IMR-90 (cell line): ENCODE measurements around the gene SNRPA1. TPM values are rescaled to one million over a fixed set of nuclear protein-coding genes. Genes with fewer than 3 reads are reported as not detected.

Experiments used
- ATAC-seq: fragments of 200-7000 bp; cut with Tn5 transposase; 2 replicates; pipeline ENCODE4 v1.9.1; 2020; ENCODE audit warnings: low read depth, mild to moderate bottlenecking, moderate library complexity
- BruUV-seq: library from RNA; stranded (reverse); fragments of 400-500 nt; replicated peaks from 2 replicates; lab custom pipeline; 2021; lab: Mats Ljungman, UMichigan
- CTCF ChIA-PET: fragments of 300-600 bp; formaldehyde crosslinking; extraction: SDS; loops from one replicate; lab custom pipeline; 2021; ENCODE audit warnings: antibody characterized with exemption; lab: Yijun Ruan, JAX
- POLR2A ChIA-PET: fragments of 300-600 bp; sonication (Branson Sonifier 250); formaldehyde crosslinking; loops from one replicate; lab custom pipeline; 2022; ENCODE audit warnings: antibody characterized with exemption; ENCODE audit not compliant: unreplicated experiment; lab: Charles Lee
- DNase-seq: peaks from one replicate; pipeline ENCODE4 v3.0.0; 2013
- H2AFZ ChIP-seq: replicated peaks from 2 replicates; pipeline ENCODE3; 2013; ENCODE audit warnings: low read length, mild to moderate bottlenecking; ENCODE audit not compliant: poor library complexity
- H2AK5ac ChIP-seq: 2 replicates; pipeline ENCODE4 v1.6.1; 2013; ENCODE audit warnings: low read depth, low read length, inconsistent platforms
- H2AK9ac ChIP-seq: replicated peaks from 2 replicates; pipeline ENCODE3; 2013; ENCODE audit warnings: mild to moderate bottlenecking, low read depth, low read length, moderate library complexity; ENCODE audit not compliant: poor library complexity
- H2BK120ac ChIP-seq: 2 replicates; pipeline ENCODE4 v1.6.1; 2013; ENCODE audit warnings: low read depth, low read length, inconsistent platforms
- H2BK15ac ChIP-seq: 3 replicates; pipeline ENCODE4 v1.6.1; 2013; ENCODE audit warnings: low read depth, low read length, inconsistent platforms
- H2BK20ac ChIP-seq: 2 replicates; pipeline ENCODE4 v1.6.1; 2013; ENCODE audit warnings: low read depth, mild to moderate bottlenecking, inconsistent platforms, low read length, moderate library complexity
- H2BK5ac ChIP-seq: 2 replicates; pipeline ENCODE4 v1.6.1; 2013; ENCODE audit warnings: mild to moderate bottlenecking, low read depth, low read length, inconsistent platforms; ENCODE audit not compliant: poor library complexity, severe bottlenecking
- H3K14ac ChIP-seq: replicated peaks from 2 replicates; pipeline ENCODE4 v1.6.1; 2013; ENCODE audit warnings: low read depth, low read length, inconsistent platforms
- H3K18ac ChIP-seq: 2 replicates; pipeline ENCODE4 v1.6.1; 2013; ENCODE audit warnings: low read depth, low read length, control low read depth
- H3K23ac ChIP-seq: 2 replicates; pipeline ENCODE4 v1.6.1; 2013; ENCODE audit warnings: low read depth, low read length, inconsistent platforms
- H3K27ac ChIP-seq: 2 replicates; pipeline ENCODE4 v1.5.1; 2013; ENCODE audit warnings: mild to moderate bottlenecking, control low read depth, low read length; ENCODE audit not compliant: insufficient read depth
- H3K27me3 ChIP-seq: 2 replicates; pipeline ENCODE4 v1.6.1; 2013; ENCODE audit warnings: low read length; ENCODE audit not compliant: control insufficient read depth, insufficient read depth
- H3K36me3 ChIP-seq: 2 replicates; pipeline ENCODE4 v1.6.1; 2013; ENCODE audit warnings: low read length, mixed read lengths; ENCODE audit not compliant: control insufficient read depth, insufficient read depth
- H3K4ac ChIP-seq: 2 replicates; pipeline ENCODE4 v1.6.1; 2013; ENCODE audit warnings: low read depth, low read length, inconsistent platforms
- H3K4me1 ChIP-seq: 2 replicates; pipeline ENCODE4 v1.6.1; 2013; ENCODE audit warnings: low read length, mixed read lengths; ENCODE audit not compliant: control insufficient read depth, insufficient read depth
- H3K4me2 ChIP-seq: 2 replicates; pipeline ENCODE4 v1.6.1; 2013; ENCODE audit warnings: low read depth, mild to moderate bottlenecking, control low read depth, low read length, moderate library complexity
- H3K4me3 ChIP-seq: 2 replicates; pipeline ENCODE4 v1.5.1; 2013; ENCODE audit warnings: low read depth, mild to moderate bottlenecking, control low read depth, low read length, moderate library complexity; ENCODE audit not compliant: insufficient read depth
- H3K56ac ChIP-seq: 2 replicates; pipeline ENCODE4 v1.6.1; 2013; ENCODE audit warnings: low read length, inconsistent platforms; ENCODE audit not compliant: insufficient read depth; ENCODE audit errors: extremely low read depth
- H3K79me1 ChIP-seq, 2 experiments: 2 replicates each; pipeline ENCODE4 v1.6.1; 2013; ENCODE audit warnings: low read length in 2 of 2, inconsistent platforms in 1 of 2, low read depth in 1 of 2
- H3K9ac ChIP-seq: 2 replicates; pipeline ENCODE4 v1.6.1; 2013; ENCODE audit warnings: low read depth, low read length, control low read depth
- H3K9me1 ChIP-seq: 2 replicates; pipeline ENCODE4 v1.6.1; 2013; ENCODE audit warnings: low read length, inconsistent platforms; ENCODE audit not compliant: insufficient read depth
- H3K9me3 ChIP-seq: 2 replicates; pipeline ENCODE4 v1.6.1; 2013; ENCODE audit warnings: low read length; ENCODE audit not compliant: control insufficient read depth, insufficient read depth
- H4K20me1 ChIP-seq: 2 replicates; pipeline ENCODE4 v1.6.1; 2013; ENCODE audit warnings: low read length, inconsistent platforms; ENCODE audit not compliant: insufficient read depth
- H4K5ac ChIP-seq: 2 replicates; pipeline ENCODE4 v1.6.1; 2013; ENCODE audit warnings: mild to moderate bottlenecking, low read depth, low read length, control low read depth
- H4K8ac ChIP-seq, 2 experiments: 2 replicates each; pipeline ENCODE4 v1.6.1; 2013; ENCODE audit warnings: low read depth in 2 of 2, low read length in 2 of 2, control low read depth in 1 of 2, inconsistent platforms in 1 of 2
- H4K91ac ChIP-seq: 2 replicates; pipeline ENCODE4 v1.6.1; 2013; ENCODE audit warnings: low read depth, low read length, inconsistent platforms; ENCODE audit not compliant: insufficient read depth
- CHD1 ChIP-seq: IDR thresholded peaks from 2 replicates; pipeline ENCODE4 v1.6.1; 2012; ENCODE audit warnings: low read depth, low read length, improper control_type of control experiment
- FOS ChIP-seq: fragments of 150-350 bp; IDR thresholded peaks from 2 replicates; pipeline ENCODE4 v1.6.1; 2016; ENCODE audit warnings: low read depth, low read length
- MAZ ChIP-seq: IDR thresholded peaks from 2 replicates; pipeline ENCODE4 v1.6.1; 2012; ENCODE audit warnings: low read depth, mild to moderate bottlenecking, low read length, improper control_type of control experiment, moderate library complexity, borderline replicate concordance
- MXI1 ChIP-seq: IDR thresholded peaks from 2 replicates; pipeline ENCODE4 v1.6.1; 2012; ENCODE audit warnings: low read depth, mild to moderate bottlenecking, low read length, moderate library complexity, borderline replicate concordance
- POLR2A ChIP-seq: IDR thresholded peaks from 2 replicates; pipeline ENCODE4 v1.6.1; 2012; ENCODE audit warnings: mild to moderate bottlenecking, low read depth, low read length
- RCOR1 ChIP-seq: IDR thresholded peaks from 2 replicates; pipeline ENCODE4 v1.6.1; 2012; ENCODE audit warnings: mild to moderate bottlenecking, low read length, improper control_type of control experiment; ENCODE audit not compliant: insufficient replicate concordance
- SMC3 ChIP-seq: fragments of 150-350 bp; IDR thresholded peaks from 2 replicates; pipeline ENCODE4 v1.6.1; 2016; ENCODE audit warnings: low read depth, mild to moderate bottlenecking, antibody characterized with exemption, low read length, moderate library complexity
- WGBS, 2 experiments: methylation state at CpG; one replicate each; pipeline versions ENCODE4 v1.1.5 to v1.1.7; 2013; ENCODE audit warnings: missing lambda C conversion rate in 2 of 2; ENCODE audit not compliant: insufficient read length in 1 of 2; ENCODE audit errors: extremely low coverage in 2 of 2; 5-methylcytosine and 5-hydroxymethylcytosine counted together
- dilution Hi-C: fragments of 300-500 bp; cut with HindIII; formaldehyde crosslinking; loops from one replicate; pipeline ENCODE4 v1.14.3; 2018; ENCODE audit warnings: low sequenced_read_pairs; ENCODE audit not compliant: unreplicated experiment
- in situ Hi-C: fragments of 300-500 bp; cut with MboI; formaldehyde crosslinking; loops from 3 replicates; pipeline ENCODE4 v1.14.3; 2019; ENCODE audit warnings: low sequenced_read_pairs, inconsistent platforms, mixed read lengths
- intact Hi-C: fragments of 100-400 bp; cut with micrococcal nuclease; formaldehyde crosslinking; loops from 2 replicates; pipeline ENCODE4 v1.10.0; 2022
- polyA plus RNA-seq, 3 experiments: library from polyadenylated mRNA; depleted of rRNA; stranded (reverse); fragments of >200 nt; gene quantifications; 2 replicates each; pipeline ENCODE4 v1.2.3, GENCODE V29; 2012; ENCODE audit warnings: low replicate concordance in 1 of 3
- total RNA-seq: library from RNA; depleted of rRNA; stranded (reverse); fragments of >200 nt; gene quantifications from 2 replicates; pipeline ENCODE4 v1.2.3, GENCODE V29; 2012
- TF ChIP-seq, protein P1 (sequence below): conservative IDR thresholded peaks from 2 replicates; pipeline ENCODE4 v1.5.1; 2012; ENCODE audit warnings: mild to moderate bottlenecking, low read depth, low read length, improper control_type of control experiment

SNRPA1 gene
- total and polyA plus RNA-seq, 2 of the 4 experiments (the other 2 are of a cell fraction), result 37.1 to 79.9 TPM

DNA sequence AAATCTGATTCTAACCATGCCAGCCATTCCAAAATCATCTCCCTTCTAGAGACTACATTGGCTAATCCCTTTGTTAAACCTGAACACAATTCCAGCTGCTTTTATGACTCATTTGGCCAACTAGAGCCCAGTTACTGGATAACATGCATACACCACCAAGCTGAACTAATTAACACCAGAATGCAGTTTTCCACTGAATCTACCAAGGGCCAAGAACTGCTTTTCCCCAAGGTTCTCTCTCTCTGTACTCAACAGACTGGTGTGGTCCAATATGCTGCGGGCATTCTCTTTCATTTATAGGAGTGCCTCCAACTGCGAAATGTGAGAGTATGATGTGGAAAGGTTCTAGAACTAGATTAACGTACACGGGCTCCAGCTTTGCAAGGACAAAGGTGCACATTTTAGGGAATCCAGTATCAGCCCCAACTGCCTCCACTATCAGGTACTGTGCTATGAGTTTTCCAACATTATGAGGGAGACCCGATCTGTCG lies 44.7 kb downstream of the SNRPA1 start:
- ATAC-seq (peak; percentile 2; the same call in 1 of the 2 replicates), DNase-seq (peak; percentile 78)
- ChIA-PET POLR2A (no interaction called here), CTCF (interaction anchor here (0.6 kb wide), 1 partner anchor 1170 kb away, joined by 3 read pairs; no protein-coding TSS in a partner anchor)
- Histone ChIP-seq H4K20me1 (peaks cover 55% of the 10 kb centered on the region), H3K23ac (peak overlapping the region; percentile 95), H3K4me3 (peak overlapping the region; percentile 100), H3K18ac (peak overlapping the region; percentile 66), H3K4ac (peak overlapping the region; percentile 77), H3K27ac (peak overlapping the region; percentile 82), H3K14ac (peak overlapping the region; percentile 69), H3K36me3 (peaks cover 13% of the 10 kb centered on the region), H3K4me2 (peak overlapping the region; percentile 100), H4K8ac (peak overlapping the region in 1 of 2 experiments; percentile 48; a peak in 1 of 4 replicates), H4K5ac (peak overlapping the region; percentile 42; the same call in 1 of the 2 replicates), H2AK9ac (peak overlapping the region; percentile 39), H3K9me3 (no peaks in the 10 kb centered on the region), H2BK120ac (peak overlapping the region; percentile 13; the same call in 1 of the 2 replicates), H3K79me1 (peaks cover 0 to 44% of the 10 kb centered on the region in 2 experiments; a peak in 2 of 4 replicates), H3K9ac (peak overlapping the region; percentile 94), H3K56ac (peak overlapping the region; percentile 79), H2AFZ (peak overlapping the region; percentile 45), H2BK5ac (peak overlapping the region; percentile 68), H2BK15ac (no peak overlapping the region), H3K9me1 (peaks cover 10% of the 10 kb centered on the region; the same call in 1 of the 2 replicates), H2BK20ac (no peak overlapping the region), H4K91ac (0 out of 2 replicates have a peak overlapping the region, but pooled peaks have one; percentile 0), H3K4me1 (peaks cover 15% of the 10 kb centered on the region), H2AK5ac (no peak overlapping the region), H3K27me3 (no peaks in the 10 kb centered on the region)
- dilution Hi-C loops, result no loop called here
- no TSS peak for BruUV-seq
- TF ChIP-seq, protein P1, sequence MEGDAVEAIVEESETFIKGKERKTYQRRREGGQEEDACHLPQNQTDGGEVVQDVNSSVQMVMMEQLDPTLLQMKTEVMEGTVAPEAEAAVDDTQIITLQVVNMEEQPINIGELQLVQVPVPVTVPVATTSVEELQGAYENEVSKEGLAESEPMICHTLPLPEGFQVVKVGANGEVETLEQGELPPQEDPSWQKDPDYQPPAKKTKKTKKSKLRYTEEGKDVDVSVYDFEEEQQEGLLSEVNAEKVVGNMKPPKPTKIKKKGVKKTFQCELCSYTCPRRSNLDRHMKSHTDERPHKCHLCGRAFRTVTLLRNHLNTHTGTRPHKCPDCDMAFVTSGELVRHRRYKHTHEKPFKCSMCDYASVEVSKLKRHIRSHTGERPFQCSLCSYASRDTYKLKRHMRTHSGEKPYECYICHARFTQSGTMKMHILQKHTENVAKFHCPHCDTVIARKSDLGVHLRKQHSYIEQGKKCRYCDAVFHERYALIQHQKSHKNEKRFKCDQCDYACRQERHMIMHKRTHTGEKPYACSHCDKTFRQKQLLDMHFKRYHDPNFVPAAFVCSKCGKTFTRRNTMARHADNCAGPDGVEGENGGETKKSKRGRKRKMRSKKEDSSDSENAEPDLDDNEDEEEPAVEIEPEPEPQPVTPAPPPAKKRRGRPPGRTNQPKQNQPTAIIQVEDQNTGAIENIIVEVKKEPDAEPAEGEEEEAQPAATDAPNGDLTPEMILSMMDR, result no peak
- TF ChIP-seq FOS (peak; percentile 32; the same call in 1 of the 2 replicates), POLR2A (peak; percentile 25; the same call in 1 of the 2 replicates), MXI1 (no peak), RCOR1 (no peak), SMC3 (no peak), MAZ (no peak), CHD1 (peak; percentile 46; the same call in 1 of the 2 replicates)
- intact Hi-C loops, result loop anchor here (1.0 to 2.0 kb wide), 4 partner anchors 44 to 128 kb away; no protein-coding TSS in a partner anchor
- in situ Hi-C loops, result loop anchor here (25.0 kb wide), 2 partner anchors 338 to 538 kb away; partner anchors contain the start of gene LRRK1
- WGBS, 2 experiments, result no CpG with 5 or more reads among the region's 6 CpGs
